Measurements from ENCODE around the gene ESYT3. TPM values are rescaled to one million over a fixed set of nuclear protein-coding genes. Genes with fewer than 3 reads are reported as not detected.

The ESYT3 gene
- total RNA-seq, 6 experiments from 2014 or later: 0.05 to 0.92 (median 0.29) TPM; not detected in 1

DNA sequence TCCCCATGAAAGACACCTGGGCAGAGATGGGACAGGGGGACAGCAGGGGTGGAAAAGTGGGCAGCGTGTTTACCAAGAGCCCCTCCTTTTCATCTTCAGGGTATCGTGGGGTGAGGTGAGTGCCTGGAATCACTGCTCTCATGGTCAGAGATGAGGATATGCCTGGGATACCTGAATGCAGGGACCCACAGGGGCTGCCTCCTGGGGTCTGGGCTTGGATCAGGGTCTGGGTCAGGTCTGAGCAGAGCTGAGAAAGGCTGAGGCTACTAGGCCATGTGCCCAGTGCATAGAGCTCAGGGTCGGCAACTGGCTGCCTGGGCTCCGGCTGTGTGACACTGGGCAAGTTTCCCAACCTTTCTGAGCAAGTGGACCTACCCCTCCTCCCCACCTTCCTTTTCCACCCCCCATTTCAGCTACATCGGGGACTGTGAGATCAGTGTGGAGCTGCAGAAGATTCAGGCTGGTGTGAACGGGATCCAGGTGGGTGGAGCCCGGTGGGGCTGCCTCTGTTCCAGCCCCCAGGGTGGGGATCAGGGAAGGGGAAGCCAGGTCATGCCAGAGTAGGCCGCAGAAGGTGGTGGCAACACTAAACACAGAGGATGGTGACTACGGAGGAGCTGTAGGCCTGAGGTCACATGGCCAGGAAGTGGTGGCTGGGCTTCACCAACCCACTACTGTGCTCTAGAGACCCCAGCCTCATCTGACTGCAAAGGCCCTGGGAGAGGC is 24.5 kb downstream of the ESYT3 start:
- no peak for TF ChIP-seq POLR2A (IDR thresholded peaks at IDR 0.05)
- TF ChIP-seq, protein P1, sequence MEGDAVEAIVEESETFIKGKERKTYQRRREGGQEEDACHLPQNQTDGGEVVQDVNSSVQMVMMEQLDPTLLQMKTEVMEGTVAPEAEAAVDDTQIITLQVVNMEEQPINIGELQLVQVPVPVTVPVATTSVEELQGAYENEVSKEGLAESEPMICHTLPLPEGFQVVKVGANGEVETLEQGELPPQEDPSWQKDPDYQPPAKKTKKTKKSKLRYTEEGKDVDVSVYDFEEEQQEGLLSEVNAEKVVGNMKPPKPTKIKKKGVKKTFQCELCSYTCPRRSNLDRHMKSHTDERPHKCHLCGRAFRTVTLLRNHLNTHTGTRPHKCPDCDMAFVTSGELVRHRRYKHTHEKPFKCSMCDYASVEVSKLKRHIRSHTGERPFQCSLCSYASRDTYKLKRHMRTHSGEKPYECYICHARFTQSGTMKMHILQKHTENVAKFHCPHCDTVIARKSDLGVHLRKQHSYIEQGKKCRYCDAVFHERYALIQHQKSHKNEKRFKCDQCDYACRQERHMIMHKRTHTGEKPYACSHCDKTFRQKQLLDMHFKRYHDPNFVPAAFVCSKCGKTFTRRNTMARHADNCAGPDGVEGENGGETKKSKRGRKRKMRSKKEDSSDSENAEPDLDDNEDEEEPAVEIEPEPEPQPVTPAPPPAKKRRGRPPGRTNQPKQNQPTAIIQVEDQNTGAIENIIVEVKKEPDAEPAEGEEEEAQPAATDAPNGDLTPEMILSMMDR (IDR thresholded peaks at IDR 0.05): no peak
- intact Hi-C loops (cut with DNase I): no loop called here
- Histone ChIP-seq H3K4me3 (no peak overlapping the region), H3K4me1 (no peaks in the 10 kb centered on the region), H3K27me3 (no peaks in the 10 kb centered on the region), H3K27ac (no peak overlapping the region), H3K36me3 (no peaks in the 10 kb centered on the region), H3K9me3 (no peaks in the 10 kb centered on the region)
- no peak for DNase-seq
- ATAC-seq: no peak
- 66% methylated on average over 4 of the region's 9 CpGs for WGBS (ENCODE audit: insufficient coverage, low coverage, low lambda C conversion rate, missing lambda C conversion rate)

DNA sequence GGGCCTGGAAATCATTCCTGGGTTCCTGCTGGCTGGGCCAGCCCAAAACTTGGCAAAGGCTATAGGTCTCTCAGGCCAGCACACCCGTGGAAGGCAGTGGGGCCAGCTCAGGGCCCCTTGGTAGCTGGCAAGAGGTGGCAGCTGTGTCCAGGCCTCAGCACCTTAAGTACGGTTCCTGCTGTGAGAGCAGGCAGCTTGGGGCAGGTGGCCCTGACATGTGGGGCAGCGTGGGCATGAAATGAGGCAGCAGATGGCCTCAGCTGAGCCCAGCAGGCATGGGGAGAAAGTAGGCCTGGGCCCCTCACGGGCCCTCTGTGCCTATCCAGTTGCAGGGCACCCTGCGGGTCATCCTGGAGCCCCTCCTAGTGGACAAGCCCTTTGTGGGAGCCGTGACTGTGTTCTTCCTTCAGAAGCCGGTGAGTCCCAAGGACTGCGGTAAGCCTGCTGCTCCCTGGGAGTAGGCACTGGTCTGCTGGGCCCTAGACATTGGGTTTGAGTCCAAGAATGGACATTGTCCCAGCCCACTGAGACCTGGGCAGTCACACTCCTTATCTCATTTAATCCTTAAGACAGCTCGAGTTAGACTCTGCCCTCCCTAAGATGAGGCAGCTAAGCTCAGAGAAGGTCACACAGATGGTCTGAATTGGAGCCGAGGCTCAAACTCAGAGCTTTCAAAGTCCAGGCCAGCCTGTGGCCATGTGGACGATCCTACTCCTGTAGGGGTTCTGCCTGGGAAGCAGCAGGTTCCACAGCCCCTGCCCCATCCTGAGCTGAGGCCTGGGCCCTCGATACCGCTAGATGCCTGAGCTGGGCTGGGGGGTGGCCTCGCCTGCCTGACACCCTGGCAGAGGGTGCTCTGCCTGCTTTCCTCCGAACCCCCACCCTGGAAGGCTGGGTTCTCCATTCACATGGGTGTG is 25.5 kb downstream of the ESYT3 start:
- Histone ChIP-seq H3K9me3 (no peaks in the 10 kb centered on the region), H3K36me3 (no peaks in the 10 kb centered on the region), H3K27ac (no peak overlapping the region), H3K4me3 (no peak overlapping the region), H3K27me3 (no peaks in the 10 kb centered on the region), H3K4me1 (no peaks in the 10 kb centered on the region)
- no peak for TF ChIP-seq POLR2A (IDR thresholded peaks at IDR 0.05)
- TF ChIP-seq, protein P1 (IDR thresholded peaks at IDR 0.05): no peak
- 100% methylated on average over 1 of the region's 15 CpGs for WGBS (ENCODE audit: insufficient coverage, low coverage, low lambda C conversion rate, missing lambda C conversion rate)
- DNase-seq: no peak
- intact Hi-C loops (cut with DNase I): no loop called here
- ATAC-seq: no peak

DNA sequence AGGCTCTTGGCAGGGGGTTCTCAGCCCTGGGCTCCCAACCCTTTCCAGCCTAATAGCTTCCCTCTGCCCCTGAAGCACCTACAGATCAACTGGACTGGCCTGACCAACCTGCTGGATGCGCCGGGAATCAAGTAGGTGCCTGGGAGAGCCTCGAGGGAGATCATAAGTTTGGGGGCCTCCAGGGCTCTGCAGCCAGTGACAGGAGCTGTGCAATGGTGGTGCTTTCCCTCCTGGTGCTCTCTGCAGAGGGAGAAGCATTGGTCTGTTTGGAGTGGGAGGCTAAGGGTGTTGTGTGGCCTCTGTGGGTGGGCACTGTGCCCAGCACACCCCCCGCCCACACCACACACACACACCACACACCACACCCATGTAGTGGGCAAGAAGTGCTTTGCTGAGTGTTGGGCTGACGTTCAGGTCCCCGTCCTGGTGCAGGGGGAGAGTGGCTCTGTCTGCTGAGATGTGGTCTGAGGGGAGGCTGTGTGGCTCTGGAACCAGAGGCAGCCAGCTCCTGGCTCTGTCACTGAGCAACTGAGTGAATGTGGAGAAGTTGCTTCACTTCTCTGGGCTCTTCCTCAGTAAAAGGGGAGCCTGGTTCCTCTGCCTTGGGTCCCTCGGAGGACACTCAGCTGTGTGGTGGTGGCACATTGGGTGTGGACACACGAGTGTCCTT is 26.3 kb downstream of the ESYT3 start:
- intact Hi-C loops (cut with DNase I): no loop called here
- H3K9me3 ChIP-seq: no peaks in the 10 kb centered on the region
- no peak for DNase-seq
- ATAC-seq: no peak
- 45% methylated on average over 3 of the region's 8 CpGs for WGBS (ENCODE audit: insufficient coverage, low coverage, low lambda C conversion rate, missing lambda C conversion rate)
- no peaks in the 10 kb centered on the region for H3K4me1 ChIP-seq
- H3K27me3 ChIP-seq: no peaks in the 10 kb centered on the region
- no peak overlapping the region for H3K4me3 ChIP-seq
- H3K36me3 ChIP-seq: no peaks in the 10 kb centered on the region
- TF ChIP-seq POLR2A (IDR thresholded peaks at IDR 0.05): no peak
- TF ChIP-seq, protein P1 (IDR thresholded peaks at IDR 0.05): no peak
- no peak overlapping the region for H3K27ac ChIP-seq

DNA sequence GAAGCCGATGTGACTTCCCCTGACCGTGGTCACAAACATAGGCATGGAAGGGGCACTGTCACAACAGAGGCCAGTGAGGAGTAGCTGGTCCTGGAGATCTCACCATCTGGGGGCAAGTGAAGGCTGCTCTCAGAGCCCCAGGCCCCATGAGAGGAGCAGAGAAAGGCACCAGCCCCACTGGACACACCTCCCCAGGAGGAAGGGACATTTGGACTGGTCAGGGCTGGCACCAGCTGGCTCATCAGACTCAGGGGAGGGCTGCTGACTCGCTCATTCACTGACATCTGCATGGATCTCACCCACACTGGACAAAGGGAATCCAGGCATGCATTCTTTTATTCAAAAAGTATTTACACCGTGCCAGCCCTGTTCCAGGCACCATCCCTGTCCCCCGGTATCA is 26.8 kb downstream of the ESYT3 start:
- TF ChIP-seq, protein P1 (IDR thresholded peaks at IDR 0.05): no peak
- no peak for TF ChIP-seq POLR2A (IDR thresholded peaks at IDR 0.05)
- DNase-seq: no peak
- no peak overlapping the region for H3K27ac ChIP-seq

More for the DNA sequence above, 26.8 kb downstream of the ESYT3 start:
- H3K27me3 ChIP-seq: no peaks in the 10 kb centered on the region
- H3K4me1 ChIP-seq: no peaks in the 10 kb centered on the region
- ATAC-seq: no peak
- intact Hi-C loops (cut with DNase I): no loop called here
- WGBS (ENCODE audit: insufficient coverage, low coverage, low lambda C conversion rate, missing lambda C conversion rate): 37% methylated on average over 2 of the region's 5 CpGs
- H3K36me3 ChIP-seq: no peaks in the 10 kb centered on the region
- H3K9me3 ChIP-seq: no peaks in the 10 kb centered on the region
- H3K4me3 ChIP-seq: no peak overlapping the region

Measured in right lobe of liver (tissue), 6 donors.